NB4 (cell line): ENCODE data around the gene C6orf141.

ENCODE experiments used
- MYC ChIP-seq: IDR thresholded peaks from 2 replicates; pipeline ENCODE4 v1.6.1; 2011; ENCODE audit warnings: low read depth, low read length
- POLR2A ChIP-seq: IDR thresholded peaks from 2 replicates; pipeline ENCODE4 v1.6.1; 2011; ENCODE audit warnings: mild to moderate bottlenecking; ENCODE audit not compliant: insufficient read length; ENCODE audit errors: extremely low read depth
- TF ChIP-seq, protein P1 (sequence below): IDR thresholded peaks from one replicate; pipeline ENCODE4 v1.5.1; 2012; ENCODE audit warnings: low read depth, low read length
- TF ChIP-seq, protein P2 (sequence below): IDR thresholded peaks from 2 replicates; pipeline ENCODE4 v1.6.1; 2011; ENCODE audit warnings: low read depth, low read length

DNA sequence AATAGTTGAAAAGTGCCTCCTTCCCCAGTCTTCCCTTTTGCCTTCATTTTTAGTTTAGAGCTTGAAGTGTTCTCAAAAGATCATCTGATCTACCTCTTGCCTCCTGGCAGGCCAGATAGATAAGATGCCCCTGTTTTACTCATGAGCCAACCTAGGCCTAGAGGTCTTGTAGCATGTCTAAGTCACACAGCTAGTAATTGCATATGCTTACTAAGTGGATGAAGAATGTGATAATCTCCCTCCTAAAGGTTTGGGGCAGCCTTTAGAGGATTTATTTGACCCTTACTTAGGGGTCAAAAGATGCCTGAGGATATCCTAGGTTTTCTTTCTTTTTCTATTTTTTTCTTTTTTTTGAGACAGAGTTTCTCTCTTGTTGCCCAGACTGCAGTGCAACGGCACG is 2.1 kb downstream of the C6orf141 start:
- TF ChIP-seq POLR2A = no peak
- TF ChIP-seq, protein P1, sequence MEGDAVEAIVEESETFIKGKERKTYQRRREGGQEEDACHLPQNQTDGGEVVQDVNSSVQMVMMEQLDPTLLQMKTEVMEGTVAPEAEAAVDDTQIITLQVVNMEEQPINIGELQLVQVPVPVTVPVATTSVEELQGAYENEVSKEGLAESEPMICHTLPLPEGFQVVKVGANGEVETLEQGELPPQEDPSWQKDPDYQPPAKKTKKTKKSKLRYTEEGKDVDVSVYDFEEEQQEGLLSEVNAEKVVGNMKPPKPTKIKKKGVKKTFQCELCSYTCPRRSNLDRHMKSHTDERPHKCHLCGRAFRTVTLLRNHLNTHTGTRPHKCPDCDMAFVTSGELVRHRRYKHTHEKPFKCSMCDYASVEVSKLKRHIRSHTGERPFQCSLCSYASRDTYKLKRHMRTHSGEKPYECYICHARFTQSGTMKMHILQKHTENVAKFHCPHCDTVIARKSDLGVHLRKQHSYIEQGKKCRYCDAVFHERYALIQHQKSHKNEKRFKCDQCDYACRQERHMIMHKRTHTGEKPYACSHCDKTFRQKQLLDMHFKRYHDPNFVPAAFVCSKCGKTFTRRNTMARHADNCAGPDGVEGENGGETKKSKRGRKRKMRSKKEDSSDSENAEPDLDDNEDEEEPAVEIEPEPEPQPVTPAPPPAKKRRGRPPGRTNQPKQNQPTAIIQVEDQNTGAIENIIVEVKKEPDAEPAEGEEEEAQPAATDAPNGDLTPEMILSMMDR = no peak
- TF ChIP-seq, protein P2, sequence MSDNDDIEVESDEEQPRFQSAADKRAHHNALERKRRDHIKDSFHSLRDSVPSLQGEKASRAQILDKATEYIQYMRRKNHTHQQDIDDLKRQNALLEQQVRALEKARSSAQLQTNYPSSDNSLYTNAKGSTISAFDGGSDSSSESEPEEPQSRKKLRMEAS = no peak
- no peak for TF ChIP-seq MYC
